NCI-H2171 (cell line): ENCODE measurements around the gene QSER1.
"Not testable (repeated sequence)": the region's sequence is repeated elsewhere in the genome, so short reads cannot be mapped to it uniquely, and the experiment has no call there.

ENCODE experiments used
- DNase-seq: peaks from one replicate; lab custom pipeline; 2025; lab: John Stamatoyannopoulos, UW

Gene QSER1

GRCh38 chr11:32932196-32932595 lies 39.6 kb downstream of the QSER1 start:
- DNase-seq: no peak

DNA sequence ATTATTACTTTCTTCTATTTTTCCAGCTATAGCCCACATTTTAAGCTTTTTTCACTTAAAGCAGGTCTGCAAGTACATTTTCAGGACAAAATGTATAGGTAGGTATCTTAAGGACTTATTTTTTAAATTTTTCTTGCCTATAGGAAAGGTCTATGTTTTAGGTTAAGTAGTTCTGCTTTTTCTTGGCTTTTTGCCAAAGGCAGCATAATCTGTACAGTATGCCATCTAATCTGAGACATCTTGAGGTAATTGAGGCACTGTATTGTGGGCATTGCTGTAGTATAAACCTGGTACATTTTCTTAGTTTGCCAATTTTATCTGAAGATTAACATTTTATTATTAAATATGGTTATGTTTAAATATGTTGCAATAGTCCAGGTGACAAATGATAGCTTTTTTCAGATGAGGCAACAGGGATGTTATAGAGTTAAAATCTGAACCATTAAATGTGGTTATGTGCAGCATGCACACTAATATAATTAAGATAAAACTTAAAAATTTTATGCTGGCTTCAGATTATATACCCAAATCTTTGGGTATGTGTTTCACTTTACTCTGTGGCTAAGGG lies 42.9 kb downstream of the QSER1 start:
- no peak for DNase-seq

GRCh38 chr11:32936178-32936577 lies 43.6 kb downstream of the QSER1 start:
- DNase-seq: not testable (repeated sequence)

GRCh38 chr11:32937283-32937682 lies 44.7 kb downstream of the QSER1 start:
- not testable (repeated sequence) for DNase-seq

GRCh38 chr11:32939046-32939445 lies 46.4 kb downstream of the QSER1 start:
- DNase-seq: no peak

DNA sequence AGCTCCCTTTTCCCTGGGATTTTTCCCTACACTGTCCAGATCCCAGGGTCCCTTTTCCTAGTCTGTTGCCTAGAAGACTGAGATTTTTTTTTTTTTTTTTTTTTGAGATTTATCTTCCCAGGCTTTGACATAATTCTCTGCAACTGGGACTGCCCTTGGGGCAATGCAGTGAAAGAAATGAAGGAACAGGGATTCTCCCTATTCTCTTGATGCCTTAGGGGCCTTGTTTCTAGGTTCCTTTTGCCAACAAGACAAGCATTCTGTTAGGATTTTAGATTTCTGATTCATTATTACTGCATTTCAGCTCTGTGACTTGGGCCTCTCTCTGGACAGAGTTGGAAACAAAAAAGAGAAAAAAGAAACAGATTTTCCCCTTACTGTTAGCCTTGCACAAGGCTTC lies 47.3 kb downstream of the QSER1 start:
- DNase-seq: no peak

GRCh38 chr11:32940865-32941264 lies 48.3 kb downstream of the QSER1 start:
- DNase-seq: no peak

DNA sequence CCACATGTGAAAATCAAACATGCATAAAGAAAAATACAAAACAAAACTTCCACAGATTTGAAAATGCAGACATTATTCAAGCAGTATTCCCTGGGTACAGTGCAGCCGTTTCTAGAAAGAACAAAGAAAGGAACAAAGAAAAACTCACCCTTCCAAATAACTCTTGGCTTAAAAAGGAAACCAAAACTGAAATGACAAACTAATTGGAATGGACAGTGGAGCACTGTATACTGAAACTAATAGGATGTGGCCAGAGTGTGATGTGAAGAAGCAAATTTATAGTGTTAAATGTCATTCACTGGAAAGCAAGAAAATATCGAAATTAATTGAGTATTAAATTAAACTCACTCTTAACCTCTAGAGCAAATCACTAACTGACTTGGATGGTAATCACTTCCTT lies 55.4 kb downstream of the QSER1 start:
- DNase-seq: no peak

DNA sequence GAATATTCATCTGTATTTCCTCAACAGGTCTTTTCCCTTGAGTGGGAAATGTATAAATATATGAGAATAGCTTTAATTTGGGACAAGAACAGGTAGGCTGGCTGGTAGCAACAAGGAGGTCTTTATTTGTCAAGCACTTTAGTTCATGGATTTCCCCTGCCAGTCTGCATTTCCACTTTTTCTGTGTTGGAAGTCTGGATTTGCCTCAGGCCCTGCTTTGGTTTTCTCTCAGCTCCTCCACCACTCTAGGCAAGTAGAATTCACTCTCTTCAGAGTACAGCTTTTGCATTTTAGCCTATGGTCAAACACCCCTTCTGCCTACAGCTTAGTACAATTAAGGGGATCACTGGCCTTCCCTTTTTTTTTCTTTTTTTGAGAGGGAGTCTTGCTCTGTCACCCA lies 57.1 kb downstream of the QSER1 start:
- no peak for DNase-seq

- no peak for DNase-seq
Measured at GRCh38 chr11:32952421-32952820, 59.8 kb downstream of the QSER1 start.

DNA sequence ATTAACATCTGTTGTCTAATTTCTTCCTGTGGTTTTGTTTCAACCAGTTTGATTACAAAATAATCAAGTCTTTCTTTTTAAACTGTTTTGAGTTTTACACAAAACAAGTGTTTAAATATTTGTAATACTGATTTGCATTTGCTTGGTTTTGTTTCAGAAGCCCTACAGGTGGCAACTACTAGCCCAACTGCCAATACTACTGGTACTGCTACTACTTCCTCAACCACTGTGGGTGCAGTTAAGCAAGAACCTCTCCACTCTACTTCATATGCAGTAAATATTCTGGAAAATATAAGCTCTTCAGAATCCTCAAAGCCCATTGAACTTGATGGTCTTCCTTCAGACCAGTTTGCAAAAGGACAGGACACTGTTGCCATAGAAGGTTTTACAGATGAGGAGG lies 61.1 kb downstream of the QSER1 start:
- no peak for DNase-seq

- DNase-seq: peak; percentile 50
Measured at GRCh38 chr11:32960553-32961164, 68.0 kb downstream of the QSER1 start.

- DNase-seq: no peak
Measured at GRCh38 chr11:32962016-32962415, 69.4 kb downstream of the QSER1 start.

- DNase-seq: no peak
Measured at GRCh38 chr11:32963721-32964120, 71.1 kb downstream of the QSER1 start.

- no peak for DNase-seq
Measured at GRCh38 chr11:32968541-32968940, 75.9 kb downstream of the QSER1 start.

- not testable (repeated sequence) for DNase-seq
Measured at GRCh38 chr11:32972233-32972632, 79.6 kb downstream of the QSER1 start.

GRCh38 chr11:32972781-32973180 lies 80.2 kb downstream of the QSER1 start:
- DNase-seq: no peak

DNA sequence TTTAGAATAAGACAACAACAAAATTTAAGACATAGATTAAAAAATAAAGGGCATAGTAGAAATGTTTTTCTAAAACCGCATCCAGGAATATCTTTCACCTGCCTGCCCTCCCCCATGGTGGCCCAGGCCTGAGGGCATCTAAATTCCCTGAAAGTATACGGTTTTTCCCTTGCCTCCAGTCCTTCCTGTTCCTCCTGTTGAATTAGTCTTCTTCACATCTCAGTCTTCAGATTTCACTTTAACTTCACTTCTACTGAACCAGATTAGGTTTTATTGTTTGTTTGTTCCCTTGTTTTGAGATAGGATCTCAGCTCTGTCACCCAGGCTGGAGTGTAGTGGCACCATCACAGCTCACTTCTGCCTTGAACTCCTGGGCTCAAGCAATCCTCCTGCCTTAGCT lies 90.0 kb downstream of the QSER1 start:
- DNase-seq: no peak

DNA sequence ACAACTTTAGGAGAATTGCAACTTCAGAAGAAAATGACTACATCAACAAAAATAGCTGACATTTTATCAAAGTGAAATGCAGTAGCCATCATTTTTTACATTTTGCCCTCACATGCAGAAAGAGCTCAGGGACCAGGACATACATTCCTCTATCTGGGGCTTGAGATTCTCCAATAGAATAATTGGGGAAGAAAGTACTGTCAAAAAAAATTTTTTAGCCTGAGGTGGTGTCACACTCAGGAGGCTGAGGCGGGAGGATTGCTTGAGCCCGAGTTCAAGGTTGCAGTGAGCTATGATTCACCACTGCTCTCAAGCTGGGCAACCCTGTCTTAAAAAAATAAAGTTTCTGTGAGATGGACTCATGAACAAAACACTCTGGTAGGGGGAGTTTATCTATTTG lies 90.9 kb downstream of the QSER1 start:
- no peak for DNase-seq

DNA sequence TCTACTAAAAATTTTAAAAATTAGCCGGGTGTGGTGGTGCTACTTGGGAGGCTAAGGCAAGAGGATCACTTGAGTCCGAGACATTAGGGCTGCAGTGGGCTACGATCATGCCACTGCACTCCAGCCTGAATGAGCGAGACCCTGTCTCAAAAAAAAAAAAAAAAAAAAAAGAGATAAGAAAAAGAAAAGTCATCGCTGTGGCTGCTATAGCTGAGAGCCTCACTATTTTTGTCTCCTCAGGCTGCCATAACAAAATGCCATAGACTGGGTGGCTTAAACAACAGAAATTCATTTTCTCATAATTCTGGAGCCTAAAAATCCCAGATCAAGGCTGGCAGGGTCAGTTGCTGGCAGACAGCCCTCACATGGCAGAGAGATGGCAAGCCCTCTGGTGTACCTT lies 93.0 kb downstream of the QSER1 start:
- no peak for DNase-seq

DNA sequence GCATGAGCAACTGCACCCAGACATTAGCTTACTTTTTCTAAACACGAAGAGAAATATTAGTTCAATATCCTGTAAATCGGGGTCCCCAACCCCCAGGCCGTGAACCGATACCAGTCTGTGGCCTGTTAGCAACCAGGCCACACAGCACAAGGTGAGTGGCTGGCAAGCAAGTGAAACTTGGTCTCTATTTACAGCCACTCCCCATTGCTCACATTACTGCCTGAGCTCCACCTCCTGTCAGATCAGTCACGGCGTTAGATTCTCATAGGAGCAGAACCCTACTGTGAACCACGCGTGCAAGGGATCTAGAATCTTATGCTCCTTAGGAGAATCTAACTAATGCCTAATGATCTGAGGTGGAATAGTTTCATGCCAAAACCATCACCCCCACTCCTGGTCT lies 95.2 kb downstream of the QSER1 start:
- DNase-seq: no peak

DNA sequence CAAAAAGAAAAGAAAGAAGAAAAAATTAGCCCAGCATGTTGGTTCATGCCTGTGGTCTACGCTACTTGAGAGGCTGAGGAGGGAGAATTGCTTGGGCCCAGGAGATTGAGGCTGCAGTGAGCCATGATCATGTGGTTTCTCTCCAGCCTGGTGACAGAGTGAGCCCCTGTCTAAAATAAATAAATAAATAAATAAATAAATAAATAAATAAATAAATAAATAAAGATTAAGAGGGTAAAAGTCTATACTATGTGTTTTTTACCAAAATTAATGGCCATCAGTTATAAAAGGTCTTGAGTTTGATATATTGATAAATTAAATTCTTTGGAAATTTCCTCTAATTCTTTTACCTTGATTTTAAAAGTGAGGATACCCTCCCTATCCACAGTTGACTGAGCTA lies 97.9 kb downstream of the QSER1 start:
- no peak for DNase-seq

GRCh38 chr11:32991427-32991826 lies 98.8 kb downstream of the QSER1 start:
- no peak for DNase-seq

GRCh38 chr11:32991898-32992297 lies 99.3 kb downstream of the QSER1 start:
- DNase-seq: no peak
